KMS-11 (cell line): ENCODE data around the gene GTPBP1.

ENCODE experiments used
- H2AFZ ChIP-seq: fragments of 200-600 bp; sonication (generic); 2 replicates; pipeline ENCODE4 v1.6.1; 2016; ENCODE audit warnings: antibody characterized with exemption, mixed run types, low read depth
- H3K27ac ChIP-seq: fragments of 200-600 bp; sonication (generic); 2 replicates; pipeline ENCODE4 v1.6.1; 2016; ENCODE audit warnings: mild to moderate bottlenecking, mixed run types
- H3K27me3 ChIP-seq: fragments of 200-600 bp; sonication (generic); 2 replicates; pipeline ENCODE4 v1.6.1; 2017; ENCODE audit warnings: mild to moderate bottlenecking, low read depth, mixed run types, moderate library complexity; ENCODE audit not compliant: insufficient read depth
- H3K36me3 ChIP-seq: fragments of 200-600 bp; sonication (generic); 2 replicates; pipeline ENCODE4 v1.6.1; 2017; ENCODE audit warnings: mild to moderate bottlenecking, mixed run types; ENCODE audit not compliant: insufficient read depth
- H3K4me1 ChIP-seq: fragments of 200-600 bp; sonication (generic); 2 replicates; pipeline ENCODE4 v1.6.1; 2016; ENCODE audit warnings: mild to moderate bottlenecking, low read depth, mixed run types; ENCODE audit not compliant: poor library complexity, severe bottlenecking
- H3K4me2 ChIP-seq: fragments of 200-600 bp; sonication (generic); 2 replicates; pipeline ENCODE4 v1.7.0; 2016; ENCODE audit warnings: mild to moderate bottlenecking, mixed run types
- H3K4me3 ChIP-seq: fragments of 200-600 bp; sonication (generic); IDR thresholded peaks from 2 replicates; pipeline ENCODE4 v1.6.1; 2017; ENCODE audit warnings: low read depth, low read length, mixed read lengths; ENCODE audit not compliant: insufficient read depth
- H3K79me2 ChIP-seq: fragments of 200-600 bp; sonication (generic); 2 replicates; pipeline ENCODE4 v1.6.1; 2016; ENCODE audit warnings: low read depth, mixed run types; ENCODE audit not compliant: insufficient read depth
- H3K9ac ChIP-seq: fragments of 200-600 bp; sonication (generic); 2 replicates; pipeline ENCODE4 v1.6.1; 2016; ENCODE audit warnings: mild to moderate bottlenecking, mixed run types
- H4K20me1 ChIP-seq: fragments of 200-600 bp; sonication (generic); 2 replicates; pipeline ENCODE4 v1.6.1; 2016; ENCODE audit warnings: mild to moderate bottlenecking, mixed run types; ENCODE audit not compliant: insufficient read depth
- TF ChIP-seq, protein P1 (sequence below): fragments of 200-600 bp; sonication (generic); conservative IDR thresholded peaks from 2 replicates; pipeline ENCODE4 v1.6.1; 2017; ENCODE audit warnings: low read depth, mild to moderate bottlenecking, antibody characterized with exemption, low read length, moderate library complexity, mixed read lengths

GTPBP1 gene

DNA sequence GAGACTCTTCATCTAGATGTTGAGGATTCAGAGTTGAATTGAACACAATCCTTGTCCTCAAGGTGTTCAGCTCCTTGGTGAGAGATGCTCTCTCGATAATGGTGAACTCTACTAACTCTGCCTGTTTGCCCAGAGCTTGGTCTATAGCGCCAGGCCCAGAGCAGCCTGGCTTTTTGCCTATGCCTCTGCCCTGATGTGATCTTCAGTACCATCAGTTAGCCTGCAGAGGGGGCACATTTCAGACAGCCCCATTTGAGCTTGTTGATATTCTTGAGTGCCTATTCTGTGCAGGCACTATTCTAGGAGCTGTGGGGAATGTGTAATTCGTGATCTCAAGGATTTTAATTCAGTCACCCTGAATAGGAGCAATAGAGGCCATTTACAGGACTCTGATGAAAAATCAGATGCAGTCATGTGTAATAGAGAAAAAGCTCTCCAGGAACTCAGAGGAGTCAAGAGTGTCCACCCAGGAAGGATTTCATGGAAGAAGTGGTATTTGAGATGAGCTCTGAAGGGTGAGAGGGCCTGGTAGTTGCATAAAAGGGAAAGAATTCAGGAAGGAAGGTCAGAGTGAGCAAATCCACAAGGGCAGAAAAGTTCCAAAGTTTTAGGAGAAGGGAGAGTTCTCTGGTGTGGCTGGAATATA lies 19.3 kb downstream of the GTPBP1 start:
- no peaks in the 10 kb centered on the region for H3K27me3 ChIP-seq
- H3K27ac ChIP-seq: no peak overlapping the region
- H3K4me3 ChIP-seq: no peak overlapping the region
- peaks cover 10% of the 10 kb centered on the region; the same call in 1 of the 2 replicates for H3K36me3 ChIP-seq
- H3K4me1 ChIP-seq: no peaks in the 10 kb centered on the region
- no peaks in the 10 kb centered on the region for H3K79me2 ChIP-seq
- no peaks in the 10 kb centered on the region for H4K20me1 ChIP-seq
- H3K4me2 ChIP-seq: no peak overlapping the region
- H3K9ac ChIP-seq: no peak overlapping the region
- no peak overlapping the region for H2AFZ ChIP-seq
- TF ChIP-seq, protein P1, sequence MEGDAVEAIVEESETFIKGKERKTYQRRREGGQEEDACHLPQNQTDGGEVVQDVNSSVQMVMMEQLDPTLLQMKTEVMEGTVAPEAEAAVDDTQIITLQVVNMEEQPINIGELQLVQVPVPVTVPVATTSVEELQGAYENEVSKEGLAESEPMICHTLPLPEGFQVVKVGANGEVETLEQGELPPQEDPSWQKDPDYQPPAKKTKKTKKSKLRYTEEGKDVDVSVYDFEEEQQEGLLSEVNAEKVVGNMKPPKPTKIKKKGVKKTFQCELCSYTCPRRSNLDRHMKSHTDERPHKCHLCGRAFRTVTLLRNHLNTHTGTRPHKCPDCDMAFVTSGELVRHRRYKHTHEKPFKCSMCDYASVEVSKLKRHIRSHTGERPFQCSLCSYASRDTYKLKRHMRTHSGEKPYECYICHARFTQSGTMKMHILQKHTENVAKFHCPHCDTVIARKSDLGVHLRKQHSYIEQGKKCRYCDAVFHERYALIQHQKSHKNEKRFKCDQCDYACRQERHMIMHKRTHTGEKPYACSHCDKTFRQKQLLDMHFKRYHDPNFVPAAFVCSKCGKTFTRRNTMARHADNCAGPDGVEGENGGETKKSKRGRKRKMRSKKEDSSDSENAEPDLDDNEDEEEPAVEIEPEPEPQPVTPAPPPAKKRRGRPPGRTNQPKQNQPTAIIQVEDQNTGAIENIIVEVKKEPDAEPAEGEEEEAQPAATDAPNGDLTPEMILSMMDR: peak; percentile 76

DNA sequence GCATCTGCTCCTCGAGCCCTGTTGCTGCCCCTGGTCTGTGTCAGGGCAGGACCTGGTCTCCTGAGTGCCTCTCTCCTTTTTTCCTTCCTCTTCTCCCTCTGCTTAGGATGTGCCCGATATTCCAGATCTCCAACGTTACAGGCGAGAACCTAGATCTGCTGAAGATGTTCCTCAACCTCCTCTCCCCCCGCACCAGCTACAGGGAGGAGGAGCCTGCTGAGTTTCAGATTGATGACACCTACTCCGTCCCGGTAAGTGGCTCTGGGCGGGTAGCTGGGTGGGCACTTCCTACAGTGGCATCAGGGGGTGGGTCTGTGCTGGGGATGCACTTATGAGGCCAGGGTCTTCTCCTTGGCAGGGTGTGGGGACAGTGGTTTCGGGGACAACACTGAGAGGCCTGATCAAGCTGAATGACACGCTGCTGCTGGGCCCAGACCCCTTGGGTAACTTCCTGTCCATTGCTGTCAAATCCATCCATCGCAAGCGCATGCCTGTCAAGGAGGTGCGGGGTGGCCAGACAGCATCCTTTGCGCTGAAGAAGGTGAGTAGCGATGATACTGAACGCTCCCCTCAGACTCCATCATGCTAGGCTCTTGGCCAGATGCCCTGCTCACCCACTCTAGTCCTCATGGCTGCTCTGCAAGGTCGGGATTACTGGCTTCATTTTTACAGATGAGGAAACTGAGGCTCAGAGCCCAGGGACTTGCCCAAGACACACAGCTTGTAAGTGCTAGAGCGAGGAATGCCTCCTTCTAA lies 20.3 kb downstream of the GTPBP1 start:
- no peak overlapping the region for H3K4me2 ChIP-seq
- no peak overlapping the region for H3K4me3 ChIP-seq

DNA sequence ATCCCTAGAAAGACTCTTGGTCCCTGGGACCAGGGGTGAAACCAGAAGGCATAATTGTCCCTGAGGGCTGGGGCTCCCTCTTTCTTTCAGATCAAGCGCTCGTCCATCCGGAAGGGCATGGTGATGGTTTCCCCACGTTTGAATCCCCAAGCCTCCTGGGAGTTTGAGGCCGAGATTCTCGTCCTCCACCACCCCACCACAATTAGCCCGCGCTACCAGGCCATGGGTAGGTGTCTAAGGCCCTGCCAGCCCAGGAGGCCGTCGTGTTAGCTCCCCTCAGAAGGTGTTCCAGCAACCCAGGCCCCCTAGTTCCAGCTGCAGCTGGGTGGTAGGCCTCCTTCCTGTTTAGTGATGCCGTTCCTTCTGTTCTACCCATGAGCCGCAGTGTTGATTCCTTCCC lies 21.4 kb downstream of the GTPBP1 start:
- Histone ChIP-seq H3K4me2 (no peak overlapping the region), H3K4me3 (no peak overlapping the region), H3K27ac (no peak overlapping the region), H2AFZ (no peak overlapping the region), H4K20me1 (no peaks in the 10 kb centered on the region), H3K9ac (no peak overlapping the region), H3K36me3 (peaks cover 10% of the 10 kb centered on the region; the same call in 1 of the 2 replicates), H3K4me1 (no peaks in the 10 kb centered on the region), H3K27me3 (no peaks in the 10 kb centered on the region), H3K79me2 (no peaks in the 10 kb centered on the region)
- TF ChIP-seq, protein P1: no peak

More for the DNA sequence above, 20.3 kb downstream of the GTPBP1 start:
- H3K4me1 ChIP-seq: no peaks in the 10 kb centered on the region
- no peak overlapping the region for H3K27ac ChIP-seq
- H3K27me3 ChIP-seq: no peaks in the 10 kb centered on the region
- H3K9ac ChIP-seq: no peak overlapping the region
- TF ChIP-seq, protein P1: no peak
- no peaks in the 10 kb centered on the region for H4K20me1 ChIP-seq
- no peaks in the 10 kb centered on the region for H3K79me2 ChIP-seq
- H2AFZ ChIP-seq: no peak overlapping the region
- peaks cover 10% of the 10 kb centered on the region; the same call in 1 of the 2 replicates for H3K36me3 ChIP-seq

DNA sequence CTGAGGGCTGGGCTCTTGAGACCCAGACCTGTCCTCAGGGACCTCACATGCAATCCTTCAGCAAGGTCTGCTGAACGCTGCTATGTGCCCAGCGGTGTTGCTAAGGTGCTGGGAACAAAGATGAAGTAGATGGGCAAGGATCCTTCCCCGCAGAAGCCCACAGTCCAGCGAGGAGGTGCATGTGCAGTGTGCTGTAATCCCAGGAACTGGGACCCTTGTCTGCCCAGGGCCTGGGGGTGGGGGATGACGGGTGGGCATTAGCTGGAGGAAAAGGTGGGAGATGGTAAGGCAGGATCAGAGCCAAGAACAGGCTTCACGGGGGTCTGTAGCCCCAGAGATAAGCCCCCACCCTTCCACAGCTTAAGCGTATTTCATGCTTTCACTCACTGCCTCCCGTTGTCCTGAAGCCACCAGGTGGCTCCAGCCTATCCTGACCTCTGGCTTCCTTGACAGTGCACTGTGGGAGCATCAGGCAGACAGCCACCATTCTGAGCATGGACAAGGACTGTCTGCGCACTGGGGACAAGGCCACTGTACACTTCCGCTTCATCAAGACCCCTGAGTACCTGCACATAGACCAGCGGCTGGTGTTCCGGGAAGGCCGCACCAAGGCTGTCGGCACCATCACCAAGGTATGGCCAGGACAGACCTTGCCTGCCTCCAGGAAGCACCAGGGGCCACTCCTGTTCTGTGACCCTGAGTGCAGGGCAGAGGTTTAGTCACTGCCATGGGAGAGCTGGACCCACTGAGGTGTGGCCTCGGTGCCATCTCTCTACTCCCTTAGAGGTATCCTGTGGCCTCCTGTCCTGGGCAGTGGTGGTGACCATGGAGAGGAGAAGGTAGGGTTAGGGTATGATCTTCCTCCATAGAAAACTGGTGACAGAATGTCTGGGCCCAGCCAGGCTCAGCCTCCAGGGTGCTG lies 22.0 kb downstream of the GTPBP1 start:
- Histone ChIP-seq H3K4me2 (no peak overlapping the region), H3K79me2 (no peaks in the 10 kb centered on the region), H3K4me1 (no peaks in the 10 kb centered on the region), H3K27me3 (no peaks in the 10 kb centered on the region), H2AFZ (no peak overlapping the region), H3K4me3 (no peak overlapping the region), H3K36me3 (peaks cover 10% of the 10 kb centered on the region; the same call in 1 of the 2 replicates), H3K9ac (no peak overlapping the region), H3K27ac (no peak overlapping the region), H4K20me1 (no peaks in the 10 kb centered on the region)
- TF ChIP-seq, protein P1: no peak
